Measurements from ENCODE around the gene MRPL47. TPM values are rescaled to one million over a fixed set of nuclear protein-coding genes. Genes with fewer than 3 reads are reported as not detected.

The MRPL47 gene
- total RNA-seq, 1 donor from 2014 or later, result 25.1 TPM

GRCh38 chr3:179551349-179552105 lies 52.9 kb downstream of the MRPL47 start:
- no peaks in the 10 kb centered on the region for H3K9me3 ChIP-seq (ENCODE audit: control insufficient read depth in 3 of 3, low read length in 3 of 3)
- no peaks in the 10 kb centered on the region for H3K27me3 ChIP-seq (ENCODE audit: control insufficient read depth in 3 of 3, insufficient read depth in 3 of 3, low read length in 3 of 3)
- no peaks in the 10 kb centered on the region for H3K36me3 ChIP-seq (ENCODE audit: control insufficient read depth in 3 of 3, insufficient read depth in 3 of 3, low read length in 3 of 3)
- H3K27ac ChIP-seq (ENCODE audit: low read depth, low read length), result peak overlapping the region; percentile 54
- H3K4me1 ChIP-seq (ENCODE audit: control insufficient read depth in 3 of 3, insufficient read depth in 3 of 3, low read length in 3 of 3), result peaks cover 0 to 3% (median 0%) of the 10 kb centered on the region in 3 donors
- no peak overlapping the region for H3K4me3 ChIP-seq (ENCODE audit: low read length in 3 of 3)
- no peak overlapping the region for H3K9ac ChIP-seq (ENCODE audit: low read depth in 1 of 3, low read length in 3 of 3)

DNA sequence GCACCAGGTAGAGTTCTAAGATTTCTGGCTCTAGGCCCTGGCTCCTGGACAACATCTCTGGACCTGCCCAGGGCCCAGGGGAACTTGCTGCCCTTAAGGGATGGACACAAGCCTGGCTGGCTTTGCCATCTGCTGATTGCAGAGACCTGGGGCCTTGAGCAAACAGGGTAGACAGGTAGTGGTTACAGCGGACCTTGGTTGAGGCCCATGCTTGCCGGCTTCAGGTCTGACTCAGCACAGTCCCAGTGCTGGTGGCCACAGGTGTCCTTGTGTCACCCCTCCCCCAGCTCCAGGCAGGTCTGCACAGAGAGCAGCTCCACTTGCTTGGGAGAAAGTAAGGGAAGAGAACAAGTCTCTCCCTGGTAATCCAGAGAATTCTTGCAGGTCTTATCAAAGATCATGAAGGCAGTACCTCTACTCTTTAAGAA lies 57.6 kb downstream of the MRPL47 start:
- Histone ChIP-seq H3K9me3 (ENCODE audit: control insufficient read depth in 3 of 3, low read length in 3 of 3) (no peaks in the 10 kb centered on the region), H3K36me3 (ENCODE audit: control insufficient read depth in 3 of 3, insufficient read depth in 3 of 3, low read length in 3 of 3) (no peaks in the 10 kb centered on the region), H3K4me3 (ENCODE audit: low read length in 3 of 3) (no peak overlapping the region), H3K4me1 (ENCODE audit: control insufficient read depth in 3 of 3, insufficient read depth in 3 of 3, low read length in 3 of 3) (peaks cover 0 to 3% (median 0%) of the 10 kb centered on the region in 3 donors), H3K27me3 (ENCODE audit: control insufficient read depth in 3 of 3, insufficient read depth in 3 of 3, low read length in 3 of 3) (no peaks in the 10 kb centered on the region), H3K9ac (ENCODE audit: low read depth in 1 of 3, low read length in 3 of 3) (no peak overlapping the region), H3K27ac (ENCODE audit: low read depth, low read length) (no peak overlapping the region)

- Histone ChIP-seq H3K36me3 (ENCODE audit: control insufficient read depth in 3 of 3, insufficient read depth in 3 of 3, low read length in 3 of 3) (no peaks in the 10 kb centered on the region), H3K27me3 (ENCODE audit: control insufficient read depth in 3 of 3, insufficient read depth in 3 of 3, low read length in 3 of 3) (no peaks in the 10 kb centered on the region), H3K9ac (ENCODE audit: low read depth in 1 of 3, low read length in 3 of 3) (no peak overlapping the region), H3K4me1 (ENCODE audit: control insufficient read depth in 3 of 3, insufficient read depth in 3 of 3, low read length in 3 of 3) (no peaks in the 10 kb centered on the region), H3K9me3 (ENCODE audit: control insufficient read depth in 3 of 3, low read length in 3 of 3) (no peaks in the 10 kb centered on the region), H3K27ac (ENCODE audit: low read depth, low read length) (no peak overlapping the region), H3K4me3 (ENCODE audit: low read length in 3 of 3) (no peak overlapping the region)
Observed at GRCh38 chr3:179544981-179545645, 59.3 kb downstream of the MRPL47 start.

DNA sequence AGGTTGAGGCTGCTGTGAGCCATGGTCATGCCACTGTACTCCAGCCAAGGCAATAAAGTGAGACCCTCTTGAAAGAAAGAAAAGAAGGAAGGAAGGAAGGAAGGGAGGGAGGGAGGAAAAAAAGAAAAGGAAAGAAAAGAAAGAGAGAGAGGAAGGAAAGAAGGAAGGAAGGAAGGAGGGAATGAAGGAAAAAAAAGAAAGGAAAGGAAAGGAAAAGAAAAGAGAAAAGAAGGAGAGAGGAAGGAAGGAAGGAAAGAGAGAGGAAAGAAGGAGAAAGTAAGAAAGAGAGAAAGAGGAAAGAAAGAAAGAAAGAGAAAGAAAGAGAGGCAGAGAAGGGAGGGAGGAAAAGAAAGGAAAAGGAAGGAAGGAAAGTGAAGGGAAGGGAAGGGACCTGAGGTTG lies 62.1 kb downstream of the MRPL47 start:
- Histone ChIP-seq H3K27ac (ENCODE audit: low read depth, low read length) (no peak overlapping the region), H3K27me3 (ENCODE audit: control insufficient read depth in 3 of 3, insufficient read depth in 3 of 3, low read length in 3 of 3) (no peaks in the 10 kb centered on the region), H3K4me1 (ENCODE audit: control insufficient read depth in 3 of 3, insufficient read depth in 3 of 3, low read length in 3 of 3) (no peaks in the 10 kb centered on the region), H3K9me3 (ENCODE audit: control insufficient read depth in 3 of 3, low read length in 3 of 3) (no peaks in the 10 kb centered on the region), H3K9ac (ENCODE audit: low read depth in 1 of 3, low read length in 3 of 3) (no peak overlapping the region), H3K4me3 (ENCODE audit: low read length in 3 of 3) (no peak overlapping the region), H3K36me3 (ENCODE audit: control insufficient read depth in 3 of 3, insufficient read depth in 3 of 3, low read length in 3 of 3) (no peaks in the 10 kb centered on the region)

DNA sequence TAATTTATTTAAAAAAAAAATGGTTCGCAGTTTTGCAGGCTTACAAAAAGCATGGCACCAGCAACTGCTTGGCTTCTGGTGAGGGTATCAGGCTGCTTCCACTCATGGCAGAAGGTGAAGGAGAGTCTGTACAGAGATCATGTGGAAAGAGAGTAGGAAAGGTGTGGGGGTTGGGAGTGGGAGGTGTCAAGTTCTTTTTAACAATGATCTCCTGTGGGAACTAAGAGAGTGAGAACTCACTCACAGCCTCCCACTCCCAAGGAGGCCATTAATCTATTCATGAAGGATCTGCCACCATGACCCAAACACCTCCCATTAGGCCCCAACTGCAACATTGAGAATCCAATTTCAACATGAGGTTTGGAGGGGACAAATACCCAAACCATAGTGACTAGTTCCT lies 62.8 kb downstream of the MRPL47 start:
- Histone ChIP-seq H3K4me1 (ENCODE audit: control insufficient read depth in 3 of 3, insufficient read depth in 3 of 3, low read length in 3 of 3) (no peaks in the 10 kb centered on the region), H3K4me3 (ENCODE audit: low read length in 3 of 3) (no peak overlapping the region)

GRCh38 chr3:179541094-179541493 lies 63.3 kb downstream of the MRPL47 start:
- no peaks in the 10 kb centered on the region for H3K4me1 ChIP-seq (ENCODE audit: control insufficient read depth in 3 of 3, insufficient read depth in 3 of 3, low read length in 3 of 3)
- no peak overlapping the region for H3K9ac ChIP-seq (ENCODE audit: low read depth in 1 of 3, low read length in 3 of 3)
- H3K27me3 ChIP-seq (ENCODE audit: control insufficient read depth in 3 of 3, insufficient read depth in 3 of 3, low read length in 3 of 3), result no peaks in the 10 kb centered on the region
- no peaks in the 10 kb centered on the region for H3K9me3 ChIP-seq (ENCODE audit: control insufficient read depth in 3 of 3, low read length in 3 of 3)
- H3K4me3 ChIP-seq (ENCODE audit: low read length in 3 of 3), result no peak overlapping the region
- H3K36me3 ChIP-seq (ENCODE audit: control insufficient read depth in 3 of 3, insufficient read depth in 3 of 3, low read length in 3 of 3), result no peaks in the 10 kb centered on the region
- H3K27ac ChIP-seq (ENCODE audit: low read depth, low read length), result no peak overlapping the region

More for the DNA sequence above, 62.8 kb downstream of the MRPL47 start:
- H3K27me3 ChIP-seq (ENCODE audit: control insufficient read depth in 3 of 3, insufficient read depth in 3 of 3, low read length in 3 of 3), result no peaks in the 10 kb centered on the region
- no peaks in the 10 kb centered on the region for H3K9me3 ChIP-seq (ENCODE audit: control insufficient read depth in 3 of 3, low read length in 3 of 3)
- no peak overlapping the region for H3K27ac ChIP-seq (ENCODE audit: low read depth, low read length)
- H3K36me3 ChIP-seq (ENCODE audit: control insufficient read depth in 3 of 3, insufficient read depth in 3 of 3, low read length in 3 of 3), result no peaks in the 10 kb centered on the region
- H3K9ac ChIP-seq (ENCODE audit: low read depth in 1 of 3, low read length in 3 of 3), result no peak overlapping the region

Small RNA genes lying within 50 kb of the gene (small RNA-seq; reads per million reads assigned to genes)
- gene AC090425.1, result not detected
- not detected for gene RF01210

Other genes starting within 250 kb of the MRPL47 start
- 60.5 TPM for gene GNB4, start 153.2 kb downstream of the MRPL47 start, total RNA-seq
- 40.7 TPM for gene ACTL6A, start 41.7 kb downstream of the MRPL47 start, total RNA-seq
- gene NDUFB5, start 156 bp upstream of the MRPL47 start, total RNA-seq, result 288 TPM
- 26.1 TPM for gene USP13, start 48.4 kb upstream of the MRPL47 start, total RNA-seq